ENCODE data around the gene PHACTR3.
"Not testable (repeated sequence)": the region's sequence is repeated elsewhere in the genome, so short reads cannot be mapped to it uniquely, and the experiment has no call there.

Gene PHACTR3

DNA sequence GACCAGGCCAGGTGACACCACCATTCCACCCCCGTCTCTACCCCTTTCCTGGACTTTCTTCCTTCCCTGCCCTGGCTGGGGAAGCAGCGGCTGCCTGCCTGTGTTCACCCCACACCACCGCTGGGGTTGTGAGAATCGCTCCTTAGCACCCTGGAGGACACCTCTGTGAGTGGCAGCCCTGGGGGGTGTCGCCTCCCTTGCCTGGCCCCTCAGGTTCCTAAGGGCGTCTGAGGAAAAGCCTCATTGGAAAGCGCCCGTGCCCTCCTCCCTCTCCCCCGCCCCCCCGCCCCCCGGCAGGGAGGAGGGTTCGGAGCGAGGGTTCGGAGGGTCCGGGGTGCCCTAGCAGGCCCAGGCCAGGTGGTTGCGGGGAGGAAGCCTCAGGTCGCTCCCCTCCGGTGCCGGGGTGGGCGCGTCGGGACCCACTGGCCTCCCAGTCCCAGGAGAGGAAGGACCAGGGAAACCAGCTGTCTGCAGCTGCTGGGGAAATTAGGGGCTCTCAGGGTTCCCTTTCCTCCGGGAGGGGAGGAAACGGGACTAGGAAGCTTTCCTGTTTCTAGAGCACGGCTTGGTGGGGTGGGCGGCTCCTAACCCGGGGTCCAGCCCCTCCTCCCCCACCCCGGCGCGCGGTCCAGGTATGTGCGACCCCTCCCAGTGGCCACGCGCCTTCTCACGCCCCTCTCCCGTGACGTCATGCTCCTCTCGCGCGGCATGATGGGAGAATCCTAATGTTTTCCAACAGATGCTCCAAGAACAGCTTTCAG, at the start of gene PHACTR3:
Gene PHACTR3 (plus strand): TSS at position 760 of the 761 bp plus-strand sequence. CDS start 475 bp downstream, outside the sequence.
- no peak for DNase-seq

DNA sequence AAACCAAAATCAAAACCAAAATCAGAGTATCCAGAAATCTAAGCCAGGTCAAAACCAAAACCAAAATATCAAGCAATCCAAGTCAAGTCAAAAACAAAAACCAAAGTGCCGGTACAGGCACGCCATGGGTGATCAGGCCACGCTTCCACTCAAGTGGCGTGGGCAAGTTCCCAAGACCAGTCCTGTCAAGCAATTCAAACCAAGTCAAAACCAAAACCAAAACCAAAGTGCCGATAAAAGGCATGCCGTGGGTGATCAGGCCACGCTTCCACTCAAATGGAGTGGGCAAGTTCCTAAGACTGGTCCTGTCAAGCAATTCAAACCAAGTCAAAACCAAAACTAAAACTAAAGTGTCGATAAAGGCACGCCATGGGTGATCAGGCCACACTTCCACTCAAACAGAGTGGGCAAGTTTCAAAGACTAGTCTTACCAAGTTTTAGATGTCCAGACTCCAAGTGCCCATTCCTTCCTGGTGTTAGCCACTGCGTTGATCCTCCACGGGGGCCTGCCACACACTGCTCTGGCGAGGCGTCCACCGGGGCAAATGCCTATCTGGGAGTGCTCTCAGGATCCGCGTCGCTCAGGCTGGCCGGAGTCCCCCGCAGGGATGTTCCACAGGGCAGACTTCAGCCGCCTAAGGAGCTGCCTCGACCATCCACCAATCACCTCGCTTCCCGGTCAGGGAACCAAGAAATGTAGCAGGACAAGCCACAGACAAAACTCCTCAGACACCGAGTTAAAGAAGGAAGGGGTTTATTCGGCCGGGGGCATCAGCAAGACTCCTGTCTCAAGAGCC, 46.4 kb upstream of the PHACTR3 start:
- not testable (repeated sequence) for DNase-seq

DNA sequence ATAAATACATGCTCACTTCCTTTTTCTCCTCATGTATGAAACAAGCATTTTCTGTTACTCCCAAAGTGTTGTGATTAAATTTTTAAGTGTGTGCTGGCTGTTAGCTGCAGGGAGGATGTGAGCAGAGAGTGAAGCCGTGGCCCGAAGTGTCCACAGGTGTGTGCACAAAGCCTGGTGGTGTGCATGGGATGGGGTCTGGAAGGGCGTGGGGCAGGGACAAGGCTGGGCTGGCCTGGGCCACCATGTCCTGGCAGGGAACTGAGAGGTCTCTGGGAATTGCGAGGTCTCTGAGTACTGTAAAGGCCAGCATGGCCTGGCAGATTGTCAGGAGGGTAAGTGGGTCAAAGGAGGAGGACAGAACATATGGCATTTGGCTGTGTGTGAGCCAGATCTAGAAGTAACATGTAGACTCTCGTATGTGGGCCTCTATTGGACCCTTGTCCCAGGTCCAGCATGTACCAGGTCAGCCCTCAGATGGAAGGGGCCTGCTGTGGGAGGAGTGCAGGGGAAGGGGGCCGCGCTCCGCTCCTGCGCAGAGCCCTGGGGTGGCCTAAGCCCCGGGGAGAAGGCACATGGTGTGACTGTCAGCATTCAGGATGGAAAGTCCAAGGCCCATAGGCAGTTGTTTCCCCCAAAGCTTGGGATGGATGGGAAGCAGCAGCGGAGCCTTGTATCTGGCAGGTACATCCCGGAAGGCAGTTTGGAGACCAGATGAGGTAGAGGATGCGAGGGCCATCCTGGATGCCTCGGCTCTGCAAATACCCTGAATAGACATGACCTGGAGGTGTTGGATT, 45.1 kb upstream of the PHACTR3 start:
- no peak for DNase-seq

DNA sequence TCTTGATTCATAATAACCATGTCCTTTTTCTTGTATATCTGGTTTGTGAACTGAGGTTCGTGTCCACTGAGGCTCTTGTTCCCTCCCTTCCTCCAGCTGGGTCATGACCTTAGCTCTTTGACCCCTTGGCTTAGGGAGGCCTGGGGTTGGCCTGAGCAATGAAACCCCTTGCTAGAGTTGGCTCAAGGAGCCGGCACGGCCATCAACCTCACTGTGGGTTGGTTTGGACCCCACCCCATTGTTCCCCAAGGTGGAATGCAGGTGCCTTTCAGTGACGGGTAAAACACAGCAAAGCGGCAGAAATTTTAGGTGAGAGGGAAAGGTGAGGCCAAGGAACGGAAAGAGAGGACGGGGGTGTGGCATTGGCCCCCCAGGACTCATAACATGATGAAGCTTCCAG, 44.5 kb upstream of the PHACTR3 start:
- no peak for DNase-seq

DNA sequence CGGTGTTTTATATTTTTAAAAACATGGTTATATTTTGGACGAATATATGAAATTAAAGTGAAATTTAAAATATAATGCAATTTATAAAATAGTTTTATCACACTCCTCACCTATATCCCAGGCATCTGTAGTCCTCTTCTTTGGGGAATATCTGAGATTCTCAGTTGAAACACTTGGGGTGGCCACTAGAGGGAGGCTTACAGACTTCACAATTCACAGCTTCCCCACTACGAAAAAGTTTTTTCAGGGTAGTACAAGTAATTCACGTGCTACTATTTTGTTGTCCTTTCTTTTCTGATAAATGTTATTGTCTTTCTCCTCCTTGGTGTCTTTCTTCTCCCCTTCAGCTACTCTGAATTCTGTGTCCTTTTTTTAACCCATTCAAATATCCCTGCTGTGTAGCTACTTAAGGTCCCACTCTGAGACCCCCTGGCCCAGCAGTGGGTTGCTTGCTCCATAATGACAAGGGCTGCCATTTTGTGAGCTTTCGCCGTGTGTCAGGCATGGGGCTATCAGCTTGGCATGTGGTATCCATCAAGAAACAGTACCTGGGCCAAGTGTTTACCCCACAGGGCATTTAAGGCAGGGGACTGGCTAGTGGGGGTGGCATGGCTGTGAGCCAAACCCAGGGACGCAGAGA, 43.6 kb upstream of the PHACTR3 start:
- peak; percentile 2 for DNase-seq

DNA sequence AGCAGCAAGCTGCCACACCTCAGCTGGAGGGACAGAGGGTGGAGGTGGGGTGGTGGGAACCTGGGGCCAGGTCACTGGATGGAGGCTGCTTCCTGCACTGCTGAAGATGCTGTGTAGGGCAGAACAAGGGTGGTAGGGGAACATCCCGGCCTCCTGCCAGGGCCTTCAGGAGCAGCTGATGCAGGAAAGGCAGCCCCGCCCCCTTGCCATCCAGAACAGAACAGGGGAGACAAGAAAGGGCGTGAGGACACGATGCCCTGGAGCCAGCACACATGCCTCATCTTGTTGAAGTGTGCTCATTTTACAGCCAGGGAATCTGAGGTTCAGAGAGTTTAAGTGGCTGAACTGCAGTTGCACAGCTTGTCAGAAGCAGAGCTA, 43.1 kb upstream of the PHACTR3 start:
- DNase-seq = no peak

DNA sequence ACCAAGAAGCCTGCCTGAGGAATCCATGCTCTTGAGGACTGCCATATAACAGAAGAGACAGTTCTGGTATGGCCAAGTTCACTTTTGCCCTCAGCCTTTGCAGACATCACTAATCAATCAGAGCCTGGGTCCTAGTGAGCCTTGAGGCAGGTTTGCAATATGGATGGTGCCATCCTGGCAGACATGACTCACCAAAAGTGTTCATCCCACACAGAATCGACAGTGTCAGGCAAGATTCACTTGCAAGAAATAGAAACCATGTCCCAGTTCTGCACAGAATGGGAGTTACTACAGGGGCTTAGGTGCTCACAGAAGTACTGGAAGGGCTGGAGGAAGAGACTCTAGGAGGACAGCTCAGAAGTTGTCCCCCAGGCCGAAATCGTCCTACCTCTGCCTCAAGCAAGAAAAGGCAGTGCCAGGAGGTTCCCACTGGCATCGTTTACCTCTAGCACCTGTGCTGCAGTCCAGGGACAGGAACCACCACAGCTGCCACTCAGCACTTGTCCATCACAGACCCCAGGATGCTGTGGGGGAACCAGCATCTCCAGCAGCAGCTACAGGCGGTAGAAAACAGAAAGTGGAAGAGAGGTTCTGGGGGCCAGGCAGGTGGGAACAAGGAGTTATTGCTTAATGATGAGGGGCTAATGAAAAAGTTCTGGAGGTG, 42.6 kb upstream of the PHACTR3 start:
- no peak for DNase-seq

DNA sequence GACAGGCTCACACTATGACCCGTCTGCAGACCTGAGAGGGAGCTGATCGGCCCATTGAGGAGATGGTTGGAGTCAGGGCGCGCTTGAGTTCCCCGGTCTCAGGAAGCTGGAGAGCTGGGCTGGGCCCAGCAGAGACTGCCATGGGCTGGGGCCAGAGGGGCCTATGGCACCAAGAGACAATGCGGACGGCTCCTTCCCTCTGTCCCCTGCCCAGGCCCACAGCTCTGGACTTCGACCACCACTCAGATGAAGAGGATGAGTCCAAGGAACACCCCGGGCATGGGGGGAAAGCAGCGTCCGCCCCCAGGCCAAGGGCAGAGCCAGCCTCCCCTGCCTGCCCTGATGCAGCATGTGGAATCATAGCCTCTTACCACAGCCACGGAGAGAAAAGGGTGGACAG, 40.2 kb upstream of the PHACTR3 start:
- no peak for DNase-seq

DNA sequence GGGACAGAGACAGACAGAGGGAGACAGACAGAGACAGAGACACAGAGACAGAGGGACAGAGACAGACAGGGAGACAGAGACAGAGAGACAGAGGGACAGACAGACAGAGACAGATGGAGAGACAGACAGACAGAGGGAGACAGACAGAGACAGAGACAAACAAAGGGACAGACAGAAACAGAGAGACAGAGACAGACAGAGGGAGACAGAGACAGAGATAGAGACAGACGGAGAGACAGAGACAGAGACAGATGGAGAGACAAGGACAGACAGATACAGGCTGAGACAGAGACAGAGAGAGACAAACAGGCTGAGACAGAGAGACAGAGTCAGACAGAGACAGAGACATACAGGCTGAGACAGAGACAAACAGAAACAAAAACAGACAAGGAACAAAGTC, 39.4 kb upstream of the PHACTR3 start:
- no peak for DNase-seq

DNA sequence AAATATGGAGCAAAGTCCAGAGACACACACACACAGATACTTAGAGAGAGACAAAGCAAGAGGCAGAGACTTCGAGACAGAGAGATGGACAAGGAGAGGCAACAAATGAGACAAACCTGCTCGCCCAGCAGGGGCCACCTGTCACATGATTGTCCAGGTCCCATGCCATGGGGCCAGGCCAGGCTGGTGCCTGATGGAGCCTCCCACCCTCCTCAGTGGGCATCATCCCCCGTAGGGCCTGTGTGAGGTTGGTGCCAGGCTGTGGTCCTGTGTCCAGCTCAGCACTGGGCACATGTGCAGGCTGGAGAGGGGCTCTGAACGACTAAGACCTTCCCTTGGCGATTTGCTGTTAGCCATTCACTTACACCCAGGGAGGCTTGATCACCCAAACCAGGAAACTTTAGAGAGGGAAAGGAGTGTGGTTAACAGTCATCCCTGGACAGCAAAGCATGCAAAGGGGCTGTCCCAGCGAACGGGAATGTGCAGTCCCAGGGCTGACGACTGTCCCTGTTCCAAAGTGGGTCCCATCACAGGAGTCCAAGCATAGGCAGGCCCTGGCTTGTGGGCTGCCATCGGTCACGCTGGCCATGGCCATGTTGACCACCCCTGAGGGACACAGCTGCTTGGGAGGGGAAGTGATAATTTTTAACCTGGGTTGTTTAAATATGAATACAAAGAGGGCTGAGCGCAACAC, 38.4 kb upstream of the PHACTR3 start:
- no peak for DNase-seq

DNA sequence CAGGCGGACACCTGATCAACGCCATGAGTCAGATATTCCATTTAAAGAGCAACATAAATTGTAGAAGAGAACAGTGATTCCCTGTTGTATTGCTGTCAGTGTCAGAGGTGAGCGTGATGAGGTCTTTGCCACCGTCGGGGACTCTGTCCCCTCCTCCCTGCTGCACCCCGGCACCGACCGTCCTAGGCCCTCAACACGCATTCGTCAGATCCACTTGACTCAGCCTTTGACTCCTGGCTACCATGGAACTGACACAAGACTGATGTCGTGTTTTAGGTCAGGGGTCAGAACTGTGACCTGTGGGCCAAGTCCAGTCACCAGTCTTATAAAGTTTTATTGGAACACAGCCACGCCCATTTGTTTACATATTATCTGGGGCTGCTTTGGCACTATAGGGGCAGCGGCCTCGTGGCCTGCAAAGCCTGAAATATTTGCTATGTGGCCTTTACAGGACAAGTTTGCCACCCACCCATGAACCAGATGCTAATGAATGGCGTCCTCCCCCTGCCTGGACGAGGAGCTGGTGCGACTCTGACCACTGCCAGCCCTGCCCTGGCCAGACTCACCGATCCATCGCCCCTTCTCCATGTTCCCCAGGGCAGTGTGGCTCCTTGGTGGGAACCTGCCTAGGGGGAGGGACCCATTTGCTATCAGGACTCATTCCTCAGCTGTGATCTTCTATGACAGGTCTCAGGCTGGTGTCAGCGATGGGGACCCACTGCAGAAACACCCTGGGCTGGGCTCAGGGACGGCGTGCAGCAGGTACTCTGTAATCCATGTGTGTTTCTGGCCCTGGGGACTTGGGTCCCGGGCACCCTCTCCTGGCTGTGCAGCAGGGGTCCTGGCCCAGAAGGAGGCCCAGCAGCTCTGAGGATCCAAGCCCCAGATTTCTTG, 37.5 kb upstream of the PHACTR3 start:
- DNase-seq = no peak

DNA sequence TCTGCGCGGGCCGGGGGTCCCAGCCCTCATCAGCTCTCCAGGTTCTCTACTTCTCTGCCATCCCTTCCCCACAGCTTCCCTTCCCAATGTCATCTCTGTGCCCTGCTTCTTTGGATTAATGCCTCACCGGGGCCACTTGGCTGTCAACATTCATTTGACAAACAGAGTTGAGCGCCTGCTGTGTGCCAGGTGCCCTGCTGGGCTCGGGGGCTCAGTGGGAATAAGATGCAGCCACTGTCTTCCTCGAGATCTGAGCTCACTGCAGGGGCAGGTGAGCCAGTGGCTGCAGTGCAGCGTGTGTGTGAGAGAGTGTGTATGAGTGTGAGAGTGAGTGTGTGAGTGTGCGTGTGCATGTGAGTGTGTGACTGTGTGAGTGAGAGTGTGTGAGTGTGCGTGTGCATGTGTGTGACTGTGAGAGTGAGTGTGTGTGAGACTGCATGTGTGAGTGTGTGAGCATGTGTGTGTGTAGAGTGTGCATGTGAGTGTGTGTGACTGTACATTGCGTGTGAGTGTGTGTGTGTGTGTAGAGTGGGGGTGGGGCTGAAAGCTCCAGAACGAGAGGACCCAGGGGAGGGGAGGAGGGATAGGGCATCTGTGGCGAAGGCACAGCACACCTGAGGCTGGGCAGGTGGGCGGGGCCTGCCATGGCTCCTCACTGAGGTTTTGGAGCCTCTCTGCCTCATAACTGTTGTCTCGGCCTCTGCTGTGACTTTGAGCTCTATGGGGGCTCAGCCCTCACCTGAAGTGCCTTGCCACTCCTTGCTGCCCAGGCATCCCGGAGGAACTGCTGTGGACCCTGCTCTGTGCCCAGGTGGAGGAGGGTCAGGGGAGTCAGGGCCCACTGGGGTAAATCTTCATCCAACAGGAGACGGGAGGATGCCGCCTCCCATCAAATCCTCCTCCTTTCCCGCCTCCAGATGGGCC, 36.5 kb upstream of the PHACTR3 start:
- no peak for DNase-seq

DNA sequence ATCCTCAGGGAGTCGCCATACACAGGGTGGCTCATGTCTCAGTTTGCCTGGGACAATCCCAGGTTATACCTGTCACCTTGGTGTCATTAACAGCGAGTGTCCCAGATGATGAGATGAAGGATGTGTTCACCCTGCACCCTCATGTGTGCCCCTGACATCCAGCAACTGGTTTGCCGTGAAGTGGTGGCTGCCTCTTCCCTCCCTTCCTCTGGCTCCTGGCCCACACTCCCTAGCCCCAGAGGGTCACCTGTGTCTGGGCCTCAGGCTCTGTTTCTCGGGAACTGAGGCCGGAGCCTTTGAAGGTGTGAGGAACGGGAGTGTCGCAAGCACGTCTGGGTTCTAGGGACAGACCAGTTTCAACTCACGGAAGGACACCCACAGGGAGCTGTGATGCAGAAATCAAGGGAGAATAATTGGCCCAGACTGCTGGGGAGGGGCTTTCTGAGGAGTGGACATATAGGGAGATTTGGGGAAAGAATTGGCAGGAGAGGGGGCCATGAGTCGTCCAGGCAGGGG, 35.8 kb upstream of the PHACTR3 start:
- DNase-seq = no peak

DNA sequence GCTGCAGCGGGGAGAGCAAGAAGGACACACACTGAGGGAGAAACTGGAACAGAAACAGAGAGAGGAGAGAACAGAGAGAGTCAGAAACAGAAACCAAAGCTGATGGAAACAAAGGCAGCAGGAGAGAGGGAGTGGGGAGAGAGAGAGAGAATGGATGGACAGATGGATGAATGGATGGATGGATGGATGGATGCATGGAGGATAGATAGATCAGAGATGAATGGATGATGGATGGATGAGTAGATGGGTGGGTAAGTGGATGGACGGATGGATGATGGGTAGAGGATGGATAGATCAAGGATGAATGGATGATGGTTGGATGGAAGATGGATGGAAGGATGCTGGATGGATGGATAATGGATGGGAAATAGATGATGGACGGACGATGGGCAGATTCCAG, 35.0 kb upstream of the PHACTR3 start:
- DNase-seq = no peak

DNA sequence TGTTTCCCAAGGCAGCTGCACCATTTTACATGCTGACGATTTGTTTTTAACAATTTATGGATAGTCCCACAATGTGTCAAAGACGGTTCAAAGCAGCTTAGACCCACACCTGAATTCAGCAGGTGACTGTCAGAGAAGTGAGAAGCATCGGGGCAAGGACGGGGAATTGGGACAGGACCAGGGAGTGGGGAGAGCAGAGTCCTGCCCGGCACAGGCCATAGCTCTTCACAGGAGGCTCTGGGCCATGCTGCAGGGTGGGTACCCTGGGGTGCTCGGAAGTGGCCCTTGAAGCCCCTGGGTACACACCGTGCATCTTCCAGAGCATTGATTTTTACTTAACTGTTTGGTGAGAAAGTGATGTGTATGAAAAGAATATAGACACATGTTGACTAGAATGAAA, 33.2 kb upstream of the PHACTR3 start:
- DNase-seq = no peak

DNA sequence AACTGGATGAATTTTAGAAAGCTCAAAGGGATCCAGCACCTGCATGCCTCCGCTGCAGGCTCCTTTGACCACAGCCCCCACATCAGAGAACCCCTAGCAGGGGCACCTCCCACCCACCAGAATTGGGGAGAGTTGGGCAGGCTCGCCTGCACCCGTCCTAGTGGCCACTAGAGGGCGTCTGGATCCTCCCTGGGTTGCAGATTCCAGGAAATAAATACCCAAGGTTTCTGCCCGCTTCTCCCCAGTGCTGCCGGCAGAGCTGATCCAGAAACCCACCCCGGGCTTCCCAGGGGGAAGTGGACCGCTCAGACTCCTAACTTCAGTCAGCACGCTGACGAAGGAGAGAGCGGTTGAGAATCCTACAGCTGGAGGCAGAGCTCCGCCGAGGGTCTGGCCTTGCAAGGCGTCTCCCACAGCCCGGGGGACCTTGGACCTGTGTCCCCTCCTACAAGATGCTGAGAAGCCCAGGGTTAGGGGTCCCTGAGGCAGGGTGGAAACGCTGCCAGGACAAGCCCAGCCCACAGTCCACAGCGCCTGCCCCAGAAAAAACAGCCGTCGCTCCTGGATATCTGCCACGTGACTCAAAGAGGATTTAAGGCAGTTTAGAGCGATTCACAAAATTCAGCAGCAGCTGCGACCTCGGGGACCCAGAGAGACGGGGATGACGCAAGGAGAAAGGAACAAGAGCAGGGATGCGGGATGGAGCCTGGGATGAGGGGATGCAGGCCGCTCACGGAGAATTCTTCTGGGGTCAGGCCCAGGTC, 32.6 kb upstream of the PHACTR3 start:
- DNase-seq = peak; percentile 47

DNA sequence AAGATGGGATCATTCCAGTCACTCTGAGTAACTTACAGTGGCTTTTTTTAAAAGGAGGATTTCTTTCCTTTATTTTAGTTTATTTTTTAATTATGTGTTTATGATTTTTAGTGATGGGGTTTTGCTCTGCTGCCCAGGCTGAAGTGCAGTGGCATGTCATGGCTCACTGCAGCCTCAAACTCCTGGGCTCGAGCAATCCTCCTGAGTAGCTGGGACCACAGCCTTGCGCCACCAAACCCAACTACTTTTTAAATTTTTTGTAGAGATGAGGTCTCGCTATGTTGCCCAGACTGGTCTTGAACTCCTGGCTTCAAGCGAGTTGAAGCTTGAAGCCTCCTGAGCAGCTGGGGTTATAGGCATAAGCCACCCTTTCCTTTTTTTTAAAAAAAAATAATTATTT, 31.8 kb upstream of the PHACTR3 start:
- no peak for DNase-seq

DNA sequence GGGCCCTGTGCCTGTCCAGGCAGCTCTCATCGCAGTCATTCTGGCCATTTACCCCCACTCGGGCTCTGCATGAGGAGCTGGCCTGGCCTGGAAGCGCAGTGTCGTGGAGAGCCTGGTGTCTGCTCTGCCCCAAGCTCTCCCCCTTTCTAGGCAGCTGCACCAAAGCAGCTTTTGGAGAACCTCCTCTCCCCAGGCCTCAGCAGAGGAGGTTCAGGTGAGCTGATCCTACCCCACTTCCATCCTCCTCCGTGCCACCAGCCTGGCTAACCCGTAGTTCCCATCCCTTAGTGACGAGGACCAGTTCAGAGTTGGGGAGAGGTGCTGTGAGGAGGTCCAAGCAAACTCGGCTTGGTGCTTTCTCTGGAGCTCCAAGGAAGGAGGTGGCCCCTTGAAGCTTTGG, 30.5 kb upstream of the PHACTR3 start:
- no peak for DNase-seq

DNA sequence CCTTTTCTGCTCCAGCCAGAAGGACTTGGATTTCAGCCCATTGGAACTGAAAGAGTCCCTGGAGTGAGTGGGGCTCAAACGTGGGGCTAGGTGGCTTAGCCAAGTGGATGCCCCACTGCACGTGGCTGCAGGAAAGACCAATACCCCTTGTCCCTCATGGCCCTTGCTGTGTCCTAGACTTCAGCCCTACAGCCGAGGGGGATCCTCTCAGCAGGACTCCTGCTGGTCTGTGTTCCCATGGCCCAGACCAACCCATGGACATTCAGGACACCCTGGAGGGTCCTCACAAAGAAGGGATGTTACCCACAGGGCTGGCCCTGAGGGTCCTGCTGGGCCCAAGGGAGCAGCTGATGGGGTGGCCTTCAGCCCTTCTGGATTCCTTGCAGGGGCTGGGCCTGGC, 30.0 kb upstream of the PHACTR3 start:
- no peak for DNase-seq
